GM18951 (cell line): ENCODE measurements around the gene LPP.

Source experiments
- POLR2A ChIP-seq: IDR thresholded peaks from 4 replicates; pipeline ENCODE4 v1.6.1; 2011; ENCODE audit warnings: mild to moderate bottlenecking; ENCODE audit not compliant: insufficient read length, insufficient read depth; ENCODE audit errors: extremely low read depth
- in situ Hi-C: fragments of 300-500 bp; cut with MboI; formaldehyde crosslinking; loops from one replicate; pipeline ENCODE4 v1.12.0; 2022; ENCODE audit warnings: low sequenced_read_pairs, mixed read lengths, inconsistent platforms; ENCODE audit not compliant: unreplicated experiment

Gene LPP

GRCh38 chr3:188452158-188452772 lies 298.3 kb downstream of the LPP start:
- in situ Hi-C loops = no loop called here
- TF ChIP-seq POLR2A = no peak

DNA sequence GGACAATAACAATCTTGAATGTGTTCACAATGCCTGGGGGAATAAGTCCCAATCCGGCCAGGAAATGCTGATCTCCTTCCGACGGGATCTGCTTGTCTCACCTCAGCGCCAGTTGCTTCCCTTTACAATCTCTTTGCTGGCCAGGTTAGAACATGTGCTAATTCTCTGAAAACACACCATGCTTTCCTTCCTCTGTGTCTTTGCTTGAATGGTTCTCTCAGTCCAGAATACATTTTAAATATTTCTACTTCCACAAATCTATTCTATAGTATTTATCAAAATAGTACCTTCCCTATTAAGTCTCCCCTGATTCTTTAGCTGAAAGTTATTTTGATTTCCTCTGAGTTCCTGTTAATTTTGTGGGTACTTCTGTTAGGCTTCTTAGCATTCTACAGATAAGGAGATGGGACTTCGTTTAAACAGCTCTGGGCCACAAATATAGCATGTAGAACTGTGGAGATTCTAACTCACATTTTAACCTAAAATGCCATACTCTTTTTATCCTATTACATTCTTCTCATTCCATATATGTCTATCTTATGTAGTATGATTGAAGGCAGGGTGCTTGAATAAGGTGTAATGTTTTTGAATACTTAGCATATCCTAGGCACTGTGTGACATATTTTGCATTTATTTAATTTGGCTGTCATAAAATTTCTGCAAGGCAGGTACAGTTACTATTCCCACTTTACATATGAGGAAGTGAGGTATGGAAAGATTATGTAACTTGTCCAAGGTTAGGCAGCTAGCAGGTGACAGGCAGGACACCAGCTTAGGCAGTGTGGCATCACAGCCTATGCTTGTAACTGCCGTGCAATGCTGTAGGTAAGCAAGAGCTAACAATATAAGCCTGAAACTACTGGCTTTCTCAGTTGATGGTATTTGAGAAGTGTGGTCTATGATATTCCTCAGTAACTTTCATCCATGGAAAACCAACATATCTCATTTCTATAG lies 299.8 kb downstream of the LPP start:
- in situ Hi-C loops = no loop called here
- no peak for TF ChIP-seq POLR2A

DNA sequence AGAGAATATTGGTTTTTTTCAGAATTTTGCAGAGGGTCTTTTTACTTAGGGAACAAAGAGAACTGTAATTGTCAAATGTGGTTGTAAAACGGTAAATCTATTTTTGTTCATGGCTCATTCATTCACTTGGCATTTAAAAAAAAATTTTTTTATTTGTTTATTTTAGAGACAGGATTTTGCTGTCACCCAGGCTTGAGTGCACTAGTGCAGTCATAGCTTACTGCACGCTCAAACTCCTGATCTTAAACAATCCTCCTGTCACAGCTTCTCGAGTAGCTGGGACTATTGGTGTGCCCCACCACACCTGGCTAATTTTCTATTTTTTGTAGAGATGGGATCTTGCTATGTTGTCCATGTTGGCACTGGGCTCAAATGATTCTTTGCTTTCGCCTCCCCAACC lies 301.8 kb downstream of the LPP start:
- in situ Hi-C loops = no loop called here

GRCh38 chr3:188458756-188459155 lies 304.8 kb downstream of the LPP start:
- in situ Hi-C loops = no loop called here
- TF ChIP-seq POLR2A = no peak

More for the DNA sequence above, 301.8 kb downstream of the LPP start:
- no peak for TF ChIP-seq POLR2A

DNA sequence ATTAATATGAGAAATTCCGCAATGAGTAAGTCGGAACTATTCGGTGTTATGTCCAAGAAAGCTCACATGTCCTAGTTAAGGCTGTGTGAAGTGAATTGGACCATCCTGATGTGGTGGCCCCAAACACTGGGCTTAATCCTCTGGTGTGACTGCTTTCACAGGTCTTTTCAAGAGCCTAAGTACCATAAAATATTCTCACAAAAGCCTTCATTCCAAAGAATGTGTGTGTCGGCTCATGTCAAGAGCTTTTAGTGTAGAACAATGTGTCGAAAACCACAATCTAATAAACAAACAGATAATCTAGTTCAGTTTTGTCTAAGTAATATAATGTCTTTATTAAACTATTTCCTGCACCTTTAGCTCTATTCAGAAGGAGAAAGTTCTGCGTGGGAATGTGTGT lies 311.4 kb downstream of the LPP start:
- in situ Hi-C loops = no loop called here
- TF ChIP-seq POLR2A = no peak

- in situ Hi-C loops = no loop called here
- no peak for TF ChIP-seq POLR2A
Measured at GRCh38 chr3:188468196-188468595, 314.2 kb downstream of the LPP start.

GRCh38 chr3:188468662-188469061 lies 314.7 kb downstream of the LPP start:
- in situ Hi-C loops = no loop called here

DNA sequence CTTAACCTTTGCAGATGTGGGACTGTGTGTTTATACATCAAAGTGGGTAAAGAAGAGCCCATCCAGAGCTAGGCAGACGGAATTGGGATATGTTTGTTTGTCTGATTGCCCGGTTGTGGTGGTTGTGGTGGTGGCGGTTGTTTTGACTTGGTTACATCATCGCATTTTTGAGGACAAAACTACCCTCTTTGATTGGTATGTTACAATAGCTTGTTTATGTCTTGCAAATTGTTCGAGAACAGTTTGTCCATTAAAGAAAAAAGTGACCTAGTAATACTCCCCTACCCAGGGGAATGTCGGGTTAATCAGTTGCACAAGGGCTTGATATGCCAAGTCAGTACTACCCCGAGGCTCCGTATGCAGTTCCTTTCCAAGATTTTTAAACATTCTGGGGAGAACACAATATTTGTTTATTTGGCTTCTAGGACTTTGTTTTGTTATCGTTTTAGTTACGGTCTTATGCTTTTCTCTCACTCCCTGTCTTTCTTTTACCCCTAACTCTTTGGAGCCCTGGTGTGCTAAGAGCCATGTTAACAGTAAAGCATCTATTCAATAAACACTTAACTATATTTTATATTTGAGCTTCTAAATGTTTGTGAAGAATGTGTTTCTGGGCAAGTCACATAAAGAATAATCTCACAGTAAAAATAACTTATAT lies 315.4 kb downstream of the LPP start:
- in situ Hi-C loops = no loop called here
- no peak for TF ChIP-seq POLR2A

More at GRCh38 chr3:188468662-188469061, 314.7 kb downstream of the LPP start:
- TF ChIP-seq POLR2A = no peak

DNA sequence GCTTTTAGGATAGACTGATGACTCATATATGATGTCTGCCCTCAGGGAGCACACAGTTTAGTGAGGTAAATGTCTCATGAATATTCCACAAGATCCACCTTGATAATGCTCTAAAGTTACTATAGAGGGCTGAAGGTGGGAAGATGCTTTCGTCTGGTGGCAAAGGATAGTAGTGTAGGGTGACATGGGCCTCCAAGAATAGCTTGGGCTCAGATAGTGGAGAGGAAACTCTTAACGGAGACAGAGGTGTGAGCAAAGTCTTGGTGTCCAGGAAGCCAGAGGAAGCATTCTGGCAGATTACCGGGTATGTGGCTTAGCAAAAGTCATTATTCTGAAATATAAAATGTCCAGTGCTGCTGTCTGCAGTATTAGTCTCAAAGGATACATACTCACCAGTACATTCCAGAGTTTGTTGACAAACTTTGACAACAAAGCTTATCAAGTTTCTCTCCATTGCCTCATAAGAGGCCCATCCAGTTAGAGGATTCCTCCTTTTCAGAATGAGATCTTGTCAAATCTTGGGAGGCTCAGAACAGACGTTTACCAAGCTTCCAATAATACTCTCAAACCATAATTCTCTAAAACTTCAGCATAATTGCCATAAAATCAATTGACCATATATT lies 316.7 kb downstream of the LPP start:
- TF ChIP-seq POLR2A = no peak
- in situ Hi-C loops = no loop called here

- in situ Hi-C loops = no loop called here
Measured at GRCh38 chr3:188471723-188472122, 317.8 kb downstream of the LPP start.

GRCh38 chr3:188472336-188472735 lies 318.4 kb downstream of the LPP start:
- TF ChIP-seq POLR2A = no peak
- in situ Hi-C loops = no loop called here

More at GRCh38 chr3:188471723-188472122, 317.8 kb downstream of the LPP start:
- no peak for TF ChIP-seq POLR2A

- in situ Hi-C loops = no loop called here
- TF ChIP-seq POLR2A = no peak
Measured at GRCh38 chr3:188473045-188473444, 319.1 kb downstream of the LPP start.

DNA sequence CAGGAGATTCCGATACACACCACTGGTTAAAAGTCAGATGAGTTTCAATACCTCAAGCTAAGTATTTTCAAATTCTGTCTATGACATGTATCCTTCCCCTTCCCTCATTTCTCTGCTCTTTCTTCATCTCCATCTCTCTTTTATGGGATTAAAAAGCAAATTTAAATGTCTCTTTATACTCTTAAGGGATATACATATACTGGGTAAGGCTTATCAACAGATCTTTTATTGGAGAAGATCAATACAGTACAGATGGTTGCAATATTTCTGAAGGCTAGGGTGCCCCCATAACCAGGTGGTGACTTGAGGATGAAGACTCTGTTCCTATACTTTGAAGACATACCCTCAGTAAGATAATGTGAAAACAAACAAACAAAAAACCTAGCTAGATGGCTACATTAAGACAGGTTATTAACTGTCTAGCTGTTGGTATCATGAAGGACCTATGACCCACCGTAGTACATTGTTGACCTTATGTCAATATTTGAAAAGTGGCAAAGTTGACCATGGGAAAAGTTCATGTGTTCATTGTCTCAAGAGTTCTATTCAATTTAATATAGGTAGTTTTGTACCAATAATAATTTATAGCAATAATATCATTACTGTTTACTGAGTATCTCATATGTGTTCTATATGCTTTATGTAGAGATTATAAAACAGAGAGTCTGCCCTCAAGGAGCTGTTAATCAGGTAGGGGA lies 319.8 kb downstream of the LPP start:
- TF ChIP-seq POLR2A = no peak
- in situ Hi-C loops = no loop called here

GRCh38 chr3:188476935-188477334 lies 323.0 kb downstream of the LPP start:
- TF ChIP-seq POLR2A = no peak
- in situ Hi-C loops = no loop called here
